NCI-H2227 (cell line): Measurements from ENCODE around the gene C1orf35.

Source experiments
- DNase-seq: peaks from one replicate; lab custom pipeline; 2025; ENCODE audit not compliant: unreplicated experiment; lab: John Stamatoyannopoulos, UW

The C1orf35 gene

GRCh38 chr1:228079601-228080263 lies 23.4 kb downstream of the C1orf35 start:
- no peak for DNase-seq

DNA sequence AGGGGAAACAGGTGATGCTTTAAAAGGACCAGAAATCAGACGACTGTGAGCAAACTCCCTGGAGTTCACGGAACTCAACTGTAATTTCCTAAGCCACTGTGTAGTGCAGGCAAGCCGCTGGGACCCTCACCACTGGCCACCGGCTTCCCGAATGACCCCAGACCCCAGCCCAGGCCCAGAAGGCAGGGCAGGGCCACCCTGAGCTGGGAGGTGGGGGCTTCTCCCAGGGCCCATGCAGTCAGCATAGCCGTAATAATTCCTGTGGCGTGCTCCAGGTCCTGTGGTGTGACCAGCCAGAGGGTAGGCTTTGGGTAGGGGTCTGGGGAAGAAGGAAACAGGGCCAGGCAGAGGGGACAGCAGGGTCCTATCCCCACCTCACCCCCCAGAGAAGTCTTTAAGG lies 24.1 kb downstream of the C1orf35 start:
- DNase-seq = no peak

GRCh38 chr1:228077565-228078330 lies 25.4 kb downstream of the C1orf35 start:
- DNase-seq = no peak

DNA sequence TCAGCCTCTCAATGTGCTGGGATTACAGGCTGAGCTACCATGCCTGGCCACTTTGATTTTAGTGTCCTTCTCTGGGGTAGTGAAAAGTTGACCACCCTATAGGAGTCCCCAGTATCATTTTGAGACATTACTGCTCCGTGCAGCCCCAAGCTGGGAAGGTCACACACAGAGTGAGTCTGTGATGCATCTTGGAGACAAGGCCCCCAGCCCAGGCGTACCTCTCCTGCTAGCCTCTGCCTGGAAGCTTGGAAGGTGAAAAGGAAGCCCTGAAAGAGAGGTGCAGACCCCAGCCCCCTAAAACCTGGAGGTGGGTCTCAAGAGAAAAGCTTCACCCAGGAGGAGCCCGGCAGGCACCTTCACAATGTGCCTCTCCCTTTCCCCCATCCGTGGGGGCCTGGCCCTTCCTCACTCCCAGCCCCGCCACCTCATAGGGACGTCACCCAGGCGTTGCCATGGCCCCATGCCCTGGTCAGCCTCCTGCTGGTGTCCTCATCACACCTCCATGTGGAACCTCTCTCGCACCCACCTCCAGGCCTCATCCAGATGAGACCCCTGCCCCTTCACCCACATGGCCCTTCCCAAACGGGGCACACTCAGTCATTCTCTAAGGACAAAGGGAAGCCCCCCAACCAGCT lies 26.2 kb downstream of the C1orf35 start:
- DNase-seq = no peak

DNA sequence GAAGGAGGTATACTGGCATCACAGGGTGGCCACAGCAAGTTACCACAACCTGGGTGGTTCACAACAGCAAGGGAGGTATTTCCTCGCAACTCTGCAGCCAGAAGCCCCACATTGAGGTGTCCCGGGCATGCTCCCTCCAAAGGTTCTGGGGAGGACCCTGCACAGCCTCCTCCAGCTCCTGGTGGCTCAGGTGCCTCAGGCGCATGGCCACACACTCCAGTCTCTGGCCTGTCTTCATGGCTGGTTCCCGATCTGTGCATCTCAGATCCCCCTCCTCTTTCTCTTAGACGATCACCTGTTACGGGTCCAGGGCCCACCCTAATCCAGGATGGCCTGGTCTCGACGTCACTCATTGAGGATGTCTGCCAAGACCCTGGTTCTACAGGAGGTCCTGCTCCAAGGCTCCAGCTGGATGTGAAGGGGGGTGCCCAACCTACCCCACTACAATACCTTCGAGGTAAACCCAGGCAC lies 27.3 kb downstream of the C1orf35 start:
- DNase-seq = no peak

DNA sequence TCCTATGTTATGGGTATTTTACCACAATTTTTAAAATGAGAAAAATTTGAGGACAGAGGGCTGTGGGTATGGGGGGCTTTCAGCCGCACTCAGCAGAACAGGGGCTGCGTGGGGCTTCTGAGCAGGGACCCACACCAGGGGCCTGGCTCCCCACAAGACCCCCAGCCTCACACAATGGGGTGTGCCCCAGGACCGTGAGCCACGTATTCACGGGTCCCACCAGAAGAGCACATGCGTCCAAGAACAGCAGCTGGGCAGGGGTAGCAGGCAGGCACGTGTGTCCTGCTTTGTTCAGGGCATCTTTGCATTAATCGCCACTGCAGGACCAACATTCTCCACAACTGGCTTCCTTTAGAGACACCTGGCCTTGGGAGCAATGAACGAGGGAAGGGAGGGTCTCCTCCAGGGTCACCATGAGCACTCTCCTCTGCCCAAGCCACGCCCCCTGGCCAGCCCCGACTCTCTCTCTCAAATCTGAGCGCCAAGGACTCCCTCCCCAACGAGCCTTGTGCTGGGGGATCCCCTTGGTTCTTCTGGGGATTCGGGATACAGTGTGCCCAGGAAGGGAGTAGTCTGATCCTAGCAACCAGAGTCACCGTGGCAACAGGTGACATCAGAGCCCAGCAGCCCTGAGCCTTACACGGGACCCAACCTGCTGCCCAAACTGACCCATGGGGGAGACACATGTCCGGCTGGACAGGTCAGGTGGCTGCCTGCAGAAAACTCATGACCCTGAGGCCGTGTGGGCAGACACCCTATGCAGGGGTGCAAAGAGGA lies 28.0 kb downstream of the C1orf35 start:
- DNase-seq = no peak

DNA sequence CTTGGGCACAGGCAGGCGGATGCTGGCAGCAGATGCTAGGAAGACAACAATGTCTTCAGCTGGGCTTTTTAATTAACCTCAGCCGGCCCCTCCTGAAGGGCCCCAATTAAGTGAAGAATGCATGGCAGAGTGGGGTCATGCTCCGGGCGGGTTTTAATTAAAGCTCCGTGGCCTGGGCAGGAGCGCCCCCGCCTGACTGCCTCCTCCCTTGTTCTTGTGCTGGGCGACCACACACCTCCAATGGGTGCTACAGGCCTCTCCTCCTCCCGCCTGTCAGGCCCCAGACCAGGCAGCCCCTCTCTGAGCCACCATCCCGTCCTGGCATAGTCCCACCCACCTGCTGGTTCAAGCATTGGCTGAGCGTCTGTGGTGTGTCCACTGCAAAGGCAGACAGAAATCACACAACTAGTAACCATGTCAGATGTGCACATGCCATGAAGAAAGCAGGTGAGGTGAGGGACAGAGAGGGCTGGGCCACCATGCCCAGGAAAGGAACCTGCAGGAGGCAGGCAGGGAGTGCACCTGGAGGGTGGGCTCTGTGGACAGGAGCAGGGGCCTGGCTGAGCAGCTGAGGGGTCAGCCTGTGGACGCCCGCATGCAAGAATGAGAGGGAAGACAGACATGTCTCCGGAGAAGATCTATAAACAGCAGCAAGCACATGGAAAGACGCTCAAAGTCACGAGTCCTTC lies 29.1 kb downstream of the C1orf35 start:
- DNase-seq = no peak

GRCh38 chr1:228073061-228073856 lies 29.9 kb downstream of the C1orf35 start:
- no peak for DNase-seq

DNA sequence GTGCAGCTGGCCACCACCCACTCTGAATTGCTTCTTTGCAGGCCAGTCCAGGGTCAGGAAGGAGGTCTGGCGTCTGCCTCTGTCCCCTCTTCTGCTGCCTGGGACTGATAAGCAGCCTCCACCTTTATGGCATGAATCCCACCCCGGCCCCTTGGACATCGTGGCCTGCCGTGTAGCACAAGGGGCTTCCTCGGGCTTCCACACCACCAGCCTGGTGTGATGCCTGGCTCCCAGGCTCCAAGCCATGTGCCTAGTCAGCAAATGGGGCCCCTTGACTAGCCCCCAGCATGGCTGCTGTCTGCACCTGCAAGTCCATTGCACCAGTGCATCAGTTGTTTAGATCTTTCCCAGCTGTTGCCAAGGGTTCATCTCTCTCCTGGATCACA lies 30.5 kb downstream of the C1orf35 start:
- DNase-seq = no peak

GRCh38 chr1:228071839-228072657 lies 31.1 kb downstream of the C1orf35 start:
- no peak for DNase-seq

- DNase-seq = no peak
Observed at GRCh38 chr1:228070851-228071250, 32.3 kb downstream of the C1orf35 start.

GRCh38 chr1:228070173-228070572 lies 33.0 kb downstream of the C1orf35 start:
- DNase-seq = no peak

DNA sequence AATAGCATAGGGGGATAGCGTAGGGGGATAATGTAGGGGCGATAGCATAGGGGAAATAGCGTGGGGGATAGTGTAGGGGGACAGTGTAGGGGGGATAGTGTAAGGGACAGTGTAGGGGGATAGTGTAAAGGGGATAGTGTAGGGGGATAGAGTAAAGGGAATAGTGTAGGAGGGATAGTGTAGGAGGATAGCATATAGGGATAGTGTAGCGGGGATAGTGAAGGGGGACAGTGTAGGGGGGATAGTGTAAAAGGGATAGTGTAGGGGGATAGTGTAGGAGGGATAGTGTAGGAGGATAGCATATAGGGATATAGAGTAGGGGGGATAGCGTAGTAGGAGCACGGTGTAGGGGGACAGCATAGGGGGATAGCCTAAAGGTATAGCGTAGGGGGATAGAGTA lies 34.8 kb downstream of the C1orf35 start:
- DNase-seq = no peak

GRCh38 chr1:228066891-228067654 lies 36.1 kb downstream of the C1orf35 start:
- no peak for DNase-seq

GRCh38 chr1:228066416-228066815 lies 36.7 kb downstream of the C1orf35 start:
- no peak for DNase-seq

DNA sequence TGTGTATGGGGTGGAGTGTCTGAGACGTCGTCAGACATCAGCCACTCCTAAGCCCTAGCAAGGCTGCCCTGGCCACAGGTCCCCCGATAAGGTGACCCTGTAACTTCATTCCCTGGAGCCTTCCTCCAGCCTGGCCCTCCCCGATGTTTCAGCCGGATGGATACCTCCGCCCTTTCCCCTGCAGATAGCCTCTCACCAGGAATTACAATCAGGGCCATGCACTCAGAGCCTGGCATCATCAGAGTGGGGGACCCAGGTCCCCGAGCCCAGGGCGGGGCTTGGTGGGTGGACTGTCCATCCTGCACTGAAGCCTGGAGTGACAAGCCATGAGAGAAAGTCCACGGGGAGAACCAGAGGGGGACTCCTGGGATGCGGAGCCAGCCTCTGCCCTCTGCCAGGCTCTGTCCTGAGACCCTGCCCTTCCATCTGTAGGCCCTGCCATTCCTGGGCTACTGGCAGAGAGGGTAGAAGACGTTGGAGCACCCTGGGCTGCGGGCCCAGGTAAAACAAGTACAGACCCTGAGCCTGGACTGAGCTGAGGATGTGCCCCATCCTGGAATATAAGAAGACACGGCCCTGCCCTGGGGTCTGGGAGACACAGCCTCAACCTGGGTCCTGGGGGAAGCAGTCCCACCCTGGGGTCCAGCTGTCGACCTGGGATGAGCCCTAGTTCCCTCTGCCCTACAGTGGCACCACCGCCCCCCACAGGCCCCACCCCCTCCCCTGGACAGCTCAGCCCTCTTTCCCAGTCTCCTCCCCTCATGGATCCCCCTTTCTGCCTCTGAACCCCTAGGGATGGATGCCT lies 37.4 kb downstream of the C1orf35 start:
- DNase-seq = no peak

DNA sequence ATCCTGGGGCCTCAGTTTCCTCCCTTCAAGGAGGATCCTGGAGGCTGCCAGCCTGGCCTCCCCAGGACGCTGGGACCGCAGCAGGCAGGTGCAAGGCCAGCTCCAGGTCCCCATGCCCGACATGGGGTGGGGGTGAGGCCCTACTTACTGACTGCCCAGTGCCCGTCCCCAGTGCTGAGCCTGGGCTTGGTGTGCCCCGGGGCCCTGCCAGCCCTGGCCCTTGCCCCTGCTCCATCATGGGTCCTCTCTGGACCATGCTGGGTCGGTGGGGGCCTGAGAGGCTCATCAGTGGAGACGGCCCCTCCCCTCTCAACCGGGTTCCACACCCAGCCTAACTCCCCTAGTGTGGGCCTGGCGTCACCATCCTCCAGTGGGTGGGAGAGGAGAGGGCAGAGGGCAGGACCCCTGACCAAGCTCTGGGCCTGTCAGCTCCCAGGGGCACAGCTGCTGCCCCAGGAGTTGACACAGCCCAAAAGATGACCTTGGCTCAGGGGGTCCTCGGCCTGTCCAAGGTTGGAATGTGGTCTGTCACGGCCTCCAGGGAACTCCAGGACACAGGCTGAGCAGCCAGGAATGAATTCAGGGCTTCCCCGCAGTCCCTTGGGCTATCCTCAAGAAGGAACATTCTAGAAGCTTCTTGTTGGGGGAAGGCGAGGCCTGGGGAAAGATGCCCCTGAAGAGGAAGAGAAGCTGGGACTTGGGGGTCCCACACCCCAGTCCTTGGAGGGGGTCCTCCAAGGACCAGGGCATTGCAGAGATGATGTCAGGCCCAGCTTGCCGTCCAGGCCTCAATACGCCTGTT lies 38.2 kb downstream of the C1orf35 start:
- no peak for DNase-seq
